SK-N-SH treated with all-trans-retinoic acid at 6 μM for 48 hours (cell line): Measurements from ENCODE around the gene CERK.

Source experiments
- ZFP3 ChIP-seq: fragments of 250-450 bp; sonication (Bioruptor Pico); IDR thresholded peaks from 2 replicates; pipeline ENCODE4 v1.5.0; 2020; ENCODE audit warnings: mild to moderate bottlenecking, moderate library complexity
- TF ChIP-seq, protein P1 (sequence below): fragments of 250-450 bp; sonication (Bioruptor Pico); IDR thresholded peaks from 2 replicates; pipeline ENCODE4 v1.8.0; 2020; ENCODE audit warnings: mild to moderate bottlenecking, moderate library complexity, borderline replicate concordance

DNA sequence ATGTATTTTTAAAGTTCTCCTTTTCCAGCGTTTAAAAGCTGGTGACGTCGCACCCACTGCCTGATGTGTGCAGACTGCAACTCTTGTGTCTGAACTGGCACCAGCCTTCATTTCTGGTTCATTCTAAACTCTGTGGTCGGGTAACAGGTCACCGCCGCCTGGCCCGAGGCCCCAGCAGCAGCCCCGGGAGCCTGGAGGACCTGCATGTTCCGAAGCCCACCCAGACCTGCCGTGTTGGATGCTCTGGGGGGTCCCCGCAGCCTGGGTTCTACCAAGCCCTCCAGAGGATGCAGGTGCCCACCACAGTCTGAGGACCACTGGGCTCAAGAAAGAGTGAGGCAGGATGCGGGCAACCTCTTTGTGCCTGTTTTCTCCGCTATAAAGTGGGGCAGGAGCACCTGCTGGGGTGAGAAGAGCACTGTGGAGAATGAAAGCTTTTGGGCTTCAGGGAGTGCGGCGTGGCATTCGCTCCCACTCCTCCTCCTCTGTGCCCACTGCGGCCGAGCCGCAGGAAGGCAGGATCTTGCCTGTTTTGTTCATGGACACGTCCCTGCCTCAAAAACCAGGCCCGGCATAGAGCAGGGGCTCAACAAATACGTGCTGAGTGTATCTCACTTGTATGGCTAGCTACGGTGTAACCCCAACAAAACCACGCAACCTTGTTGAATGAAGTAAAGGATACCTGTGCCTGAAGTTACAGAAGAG lies 40.1 kb downstream of the CERK start:
- no peak for TF ChIP-seq ZFP3 (CRISPR knock-in tag)
- TF ChIP-seq, protein P1, sequence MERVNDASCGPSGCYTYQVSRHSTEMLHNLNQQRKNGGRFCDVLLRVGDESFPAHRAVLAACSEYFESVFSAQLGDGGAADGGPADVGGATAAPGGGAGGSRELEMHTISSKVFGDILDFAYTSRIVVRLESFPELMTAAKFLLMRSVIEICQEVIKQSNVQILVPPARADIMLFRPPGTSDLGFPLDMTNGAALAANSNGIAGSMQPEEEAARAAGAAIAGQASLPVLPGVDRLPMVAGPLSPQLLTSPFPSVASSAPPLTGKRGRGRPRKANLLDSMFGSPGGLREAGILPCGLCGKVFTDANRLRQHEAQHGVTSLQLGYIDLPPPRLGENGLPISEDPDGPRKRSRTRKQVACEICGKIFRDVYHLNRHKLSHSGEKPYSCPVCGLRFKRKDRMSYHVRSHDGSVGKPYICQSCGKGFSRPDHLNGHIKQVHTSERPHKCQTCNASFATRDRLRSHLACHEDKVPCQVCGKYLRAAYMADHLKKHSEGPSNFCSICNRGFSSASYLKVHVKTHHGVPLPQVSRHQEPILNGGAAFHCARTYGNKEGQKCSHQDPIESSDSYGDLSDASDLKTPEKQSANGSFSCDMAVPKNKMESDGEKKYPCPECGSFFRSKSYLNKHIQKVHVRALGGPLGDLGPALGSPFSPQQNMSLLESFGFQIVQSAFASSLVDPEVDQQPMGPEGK (CRISPR knock-in tag) = no peak
